Muscle of back (tissue), 11 donors: ENCODE measurements around the gene KRTAP10-4. TPM values are rescaled to one million over a fixed set of nuclear protein-coding genes. Genes with fewer than 3 reads are reported as not detected.
"Not testable (repeated sequence)": the region's sequence is repeated elsewhere in the genome, so short reads cannot be mapped to it uniquely, and the experiment has no call there.

Experiments used
- DNase-seq, 3 donors: peaks; one replicate each; pipeline versions ENCODE4 v3.0.0 to v3.0.0-alpha.2; 2013
- polyA plus RNA-seq, 10 donors: library from polyadenylated mRNA; unstranded; fragments of 120-200 nt; gene quantifications; one replicate each; pipeline ENCODE4 v1.2.1, GENCODE V29; 2013; ENCODE audit not compliant: insufficient read length in 10 of 10

KRTAP10-4 gene
- polyA plus RNA-seq, 10 donors, result not detected

DNA sequence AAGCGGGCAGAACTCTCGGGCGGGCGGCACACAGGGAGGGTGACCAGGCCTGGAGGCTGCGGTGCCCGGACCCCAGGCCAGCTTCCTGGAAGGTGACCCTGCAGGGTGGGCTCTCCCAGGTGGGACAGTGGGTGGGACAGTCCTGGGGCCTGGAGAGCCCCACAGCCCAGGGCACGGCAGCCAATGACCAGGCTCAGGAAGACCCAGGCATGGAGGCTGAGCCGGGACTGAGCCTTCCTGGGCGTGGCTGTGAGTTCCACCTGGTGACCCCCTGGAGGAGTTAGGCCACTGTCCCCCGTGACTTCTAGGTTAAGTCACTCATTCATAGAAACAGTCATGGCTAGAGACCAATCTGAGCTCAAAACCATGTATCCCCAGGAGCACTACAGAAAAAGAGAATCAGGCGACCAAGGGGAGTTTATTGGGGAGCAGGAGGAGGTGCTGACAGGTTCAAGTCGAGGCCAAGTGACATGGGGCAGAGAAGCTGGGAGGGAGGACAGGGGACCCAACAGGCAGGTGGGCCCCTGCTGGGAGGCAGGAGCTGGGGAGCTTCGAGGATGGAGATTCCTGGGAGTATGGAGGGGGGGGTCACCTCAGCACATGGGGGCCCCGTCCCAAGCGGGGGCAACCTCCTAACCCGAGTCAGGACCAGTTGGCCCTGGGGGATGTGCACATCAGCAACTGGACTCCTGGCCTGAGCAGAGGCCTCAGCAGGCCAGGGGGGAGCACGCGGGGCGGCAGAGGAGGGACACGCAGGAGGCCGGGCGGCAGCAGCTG, 5.7 kb downstream of the KRTAP10-4 start:
- DNase-seq, result no peak

DNA sequence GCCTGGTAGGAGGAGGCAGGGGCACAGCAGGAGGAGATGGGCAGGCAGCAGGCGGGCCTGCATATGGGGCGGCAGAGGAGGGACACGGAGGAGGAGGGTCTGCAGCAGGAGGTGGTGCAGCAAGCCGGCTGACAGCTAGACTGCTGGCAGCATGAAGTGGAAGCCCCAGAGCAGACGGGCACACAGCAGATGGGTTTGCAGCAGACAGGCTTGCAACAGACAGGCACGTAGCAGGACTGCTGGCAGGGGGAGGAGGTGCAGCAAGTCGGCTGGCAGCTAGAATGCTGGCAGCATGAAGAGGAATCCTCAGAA, 6.3 kb downstream of the KRTAP10-4 start:
- no peak for DNase-seq

DNA sequence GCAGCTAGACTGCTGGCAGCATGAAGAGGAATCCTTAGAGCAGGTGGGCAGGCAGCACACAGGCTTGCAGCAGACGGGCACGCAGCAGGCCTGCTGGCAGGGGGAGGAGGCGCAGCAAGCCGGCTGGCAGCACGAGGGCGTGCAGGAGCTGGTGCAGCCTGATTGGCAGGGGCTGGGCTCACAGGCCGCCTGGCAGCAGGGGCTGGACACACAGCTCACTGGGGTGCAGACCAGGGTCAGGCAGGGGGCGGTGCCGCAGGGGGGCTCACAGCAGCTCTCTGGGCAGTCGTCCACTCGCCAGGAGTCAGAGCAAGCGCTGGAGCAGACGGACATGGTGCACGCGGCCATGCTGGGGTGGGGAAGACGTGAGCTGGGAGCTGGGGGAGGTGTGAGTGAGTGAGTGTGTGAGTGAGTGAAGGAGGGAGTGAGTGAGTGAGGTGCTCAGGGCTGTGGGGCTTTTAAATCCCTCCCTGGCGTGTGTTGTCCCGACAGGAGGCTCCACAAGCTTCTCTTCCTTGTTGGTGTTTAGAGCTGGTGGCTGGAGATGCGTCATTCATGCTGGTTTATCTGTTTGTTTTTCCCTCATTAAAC, 6.8 kb downstream of the KRTAP10-4 start, which contains the start of gene KRTAP10-5:
Gene KRTAP10-5, minus strand, starts transcription at position 374 of the 591 bp plus-strand sequence. Its CDS starts 26 bp downstream, at position 348.
- not testable (repeated sequence) for DNase-seq

DNA sequence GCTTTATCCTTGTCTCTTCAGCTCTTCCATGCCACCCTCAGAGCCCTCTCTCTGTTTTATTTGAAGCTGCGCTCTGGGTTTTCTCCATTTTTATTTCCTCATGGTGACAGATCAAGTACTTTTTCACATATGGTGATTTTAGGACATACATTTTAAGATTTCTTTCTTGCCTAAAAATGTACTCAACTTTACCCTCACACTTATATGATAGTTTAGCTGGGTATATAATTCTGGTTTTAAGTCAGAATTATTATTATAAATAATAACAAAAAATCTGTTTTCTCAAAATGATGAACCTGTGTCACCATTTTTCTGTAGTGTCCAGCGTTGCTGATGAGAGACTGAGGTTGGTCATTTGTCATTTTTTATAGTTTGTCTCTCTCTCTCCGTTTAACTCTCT, 7.6 kb downstream of the KRTAP10-4 start:
- DNase-seq, result no peak

DNA sequence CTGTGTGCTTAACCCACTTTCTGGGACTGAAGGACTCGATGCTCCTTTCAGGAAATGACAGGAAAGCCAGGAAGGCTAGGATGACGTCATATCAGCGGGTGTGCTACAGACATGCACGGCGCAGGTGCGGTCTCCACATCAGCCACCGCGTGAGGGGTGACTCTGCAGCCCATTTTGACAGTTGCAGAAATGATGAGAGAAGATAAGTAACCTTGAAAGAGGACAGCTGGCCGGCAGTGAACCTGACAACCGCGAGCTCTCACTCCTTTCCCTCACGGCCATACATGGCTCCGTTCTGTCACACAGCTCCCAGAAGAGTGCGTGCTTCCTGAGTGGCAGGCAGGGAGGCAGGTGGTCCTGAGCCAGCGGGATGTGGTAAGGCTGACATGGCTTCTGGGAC, 8.5 kb downstream of the KRTAP10-4 start:
- DNase-seq, result no peak

DNA sequence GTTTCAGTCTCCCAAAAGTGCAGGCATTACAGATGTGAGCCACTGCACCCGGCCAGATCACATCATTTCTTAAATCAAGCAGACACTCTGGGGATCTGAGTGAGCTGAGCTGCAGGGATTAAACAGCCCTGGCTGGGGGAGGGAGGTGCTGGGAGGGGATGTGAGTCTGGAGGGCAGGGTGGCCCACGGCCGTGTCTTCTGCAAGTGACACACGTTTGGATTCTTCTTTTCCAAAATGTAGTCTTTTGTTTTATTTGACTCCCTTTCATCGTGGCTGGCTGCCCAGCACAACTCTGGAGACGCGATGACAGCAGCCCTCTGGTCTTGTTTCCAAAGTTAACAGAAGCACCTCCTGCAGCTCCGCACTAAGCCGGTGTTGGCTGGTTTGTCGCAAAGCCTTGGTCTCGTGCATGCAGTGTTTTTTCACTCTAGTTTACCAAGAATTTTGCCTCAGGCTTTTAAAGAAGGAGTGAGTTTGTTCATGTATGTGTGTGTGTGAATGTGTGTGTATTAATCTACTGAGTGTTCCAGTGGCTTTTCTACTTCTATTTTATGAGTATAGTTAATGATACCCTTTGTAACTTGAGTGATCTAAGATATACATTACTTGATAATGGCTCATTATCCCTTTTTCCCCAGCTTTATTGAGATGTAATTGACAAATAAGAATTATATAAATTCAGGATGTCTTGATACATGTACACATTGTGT, 9.7 kb downstream of the KRTAP10-4 start:
- DNase-seq, result peak in 2 of 3 donors; percentile 16 to 50

DNA sequence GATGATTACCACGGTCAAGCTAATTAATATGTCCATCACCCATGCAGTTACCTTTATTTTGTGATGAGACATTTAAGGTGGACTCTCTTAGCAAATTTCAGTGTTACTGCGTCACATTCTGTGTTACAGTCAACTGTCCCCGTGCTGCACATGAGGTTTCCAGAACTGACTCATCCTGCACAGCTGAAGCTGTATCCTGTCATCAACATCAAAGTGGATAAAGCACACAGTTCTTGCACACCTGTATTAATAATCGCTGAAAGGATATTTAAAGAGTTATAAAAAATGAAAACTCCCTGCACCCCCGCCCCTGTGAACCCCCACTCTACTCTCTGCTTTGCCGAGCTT, 10.2 kb downstream of the KRTAP10-4 start:
- no peak for DNase-seq

DNA sequence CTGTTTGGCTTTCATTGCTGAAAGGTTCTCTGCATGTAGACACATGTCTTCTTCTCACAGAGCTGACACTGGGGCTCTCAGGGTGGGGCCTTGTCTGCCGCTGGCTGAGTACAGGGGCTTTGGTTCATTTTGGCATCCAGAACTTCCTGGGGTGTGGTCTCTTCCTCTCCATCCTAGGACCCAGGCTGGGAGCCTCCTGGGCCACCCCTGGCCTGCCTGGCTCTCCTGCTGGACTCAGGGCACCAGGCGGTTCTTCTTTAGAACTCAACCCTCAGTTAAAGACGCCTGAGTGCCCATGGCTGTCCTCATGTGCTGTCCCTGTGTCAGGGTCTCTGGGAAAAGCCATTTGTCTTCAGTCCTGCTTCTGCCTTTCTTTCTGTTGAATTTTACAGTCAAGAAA, 12.4 kb downstream of the KRTAP10-4 start:
- no peak for DNase-seq

DNA sequence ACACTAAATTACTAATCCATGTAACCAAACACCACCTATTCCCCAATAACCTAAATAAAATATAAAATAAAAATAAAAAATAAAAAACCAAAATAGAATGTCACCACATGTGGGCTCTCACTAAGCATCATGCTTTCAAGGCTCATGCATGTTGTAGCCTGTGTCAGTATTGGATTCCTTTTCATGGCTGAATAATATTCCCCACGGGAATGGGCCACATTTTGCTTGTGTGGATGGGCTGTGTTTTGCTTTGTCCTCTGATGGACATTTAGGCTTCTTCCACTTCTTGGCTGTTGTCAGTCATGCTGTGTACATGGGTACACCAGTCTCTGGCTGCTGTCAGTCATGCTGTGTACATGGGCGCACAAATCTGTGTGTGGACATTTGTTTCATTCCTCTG, 15.6 kb downstream of the KRTAP10-4 start:
- no peak for DNase-seq

DNA sequence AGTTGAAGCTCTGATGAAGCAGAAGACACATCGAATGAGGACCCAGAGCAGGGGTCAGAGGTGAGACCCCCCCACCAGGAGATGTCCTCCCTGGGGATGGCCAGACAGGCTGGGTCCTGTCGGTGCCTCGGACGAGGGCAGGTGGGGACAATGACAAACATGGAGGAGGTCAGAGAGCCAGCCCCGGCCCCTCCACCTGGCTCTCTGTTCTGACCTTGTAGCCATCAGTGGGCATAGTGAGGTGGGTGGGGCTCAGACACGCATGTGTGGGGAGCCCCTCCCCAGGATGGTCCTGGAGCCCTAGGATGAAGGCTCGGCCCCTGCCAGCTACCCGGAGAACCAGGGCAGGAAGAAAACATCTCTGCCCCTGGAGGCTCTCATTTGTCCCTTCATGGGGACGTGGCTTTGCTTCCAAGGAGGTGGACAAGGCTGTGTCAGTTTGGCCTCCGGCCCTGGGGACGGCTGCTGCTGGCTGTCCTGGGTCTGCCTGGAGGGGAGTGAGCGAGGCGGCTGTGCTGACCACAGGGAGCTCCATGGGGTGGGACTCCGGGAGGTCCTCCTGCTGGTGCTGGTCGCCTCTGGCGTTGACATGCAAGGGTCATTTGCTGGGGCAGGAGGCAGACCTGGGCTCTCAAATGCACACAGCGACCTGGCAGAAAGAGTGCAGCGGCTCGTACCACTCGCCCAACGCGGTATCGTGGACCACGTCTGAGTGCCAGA, 16.2 kb downstream of the KRTAP10-4 start:
- DNase-seq, result no peak

DNA sequence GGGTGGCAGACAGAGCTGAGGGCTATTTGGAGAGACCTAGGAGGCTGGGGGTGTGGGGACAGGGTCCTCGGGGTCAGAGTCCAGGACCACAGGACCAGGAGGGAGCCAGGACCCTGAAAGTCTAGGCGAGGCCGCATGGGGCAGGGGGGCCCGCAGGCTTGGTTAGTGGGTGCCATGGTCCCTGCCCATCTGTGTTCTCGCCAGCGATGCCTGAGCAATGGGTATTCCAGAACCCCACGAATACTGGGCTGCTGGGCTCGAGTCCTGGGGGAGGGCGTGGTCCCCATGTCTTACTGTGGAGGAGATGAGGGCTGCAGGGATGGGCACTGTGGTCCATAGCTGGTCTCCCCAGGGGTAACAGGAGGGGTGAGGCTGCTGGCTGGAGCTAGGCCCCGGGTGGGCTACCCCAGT, 16.8 kb downstream of the KRTAP10-4 start:
- no peak for DNase-seq

DNA sequence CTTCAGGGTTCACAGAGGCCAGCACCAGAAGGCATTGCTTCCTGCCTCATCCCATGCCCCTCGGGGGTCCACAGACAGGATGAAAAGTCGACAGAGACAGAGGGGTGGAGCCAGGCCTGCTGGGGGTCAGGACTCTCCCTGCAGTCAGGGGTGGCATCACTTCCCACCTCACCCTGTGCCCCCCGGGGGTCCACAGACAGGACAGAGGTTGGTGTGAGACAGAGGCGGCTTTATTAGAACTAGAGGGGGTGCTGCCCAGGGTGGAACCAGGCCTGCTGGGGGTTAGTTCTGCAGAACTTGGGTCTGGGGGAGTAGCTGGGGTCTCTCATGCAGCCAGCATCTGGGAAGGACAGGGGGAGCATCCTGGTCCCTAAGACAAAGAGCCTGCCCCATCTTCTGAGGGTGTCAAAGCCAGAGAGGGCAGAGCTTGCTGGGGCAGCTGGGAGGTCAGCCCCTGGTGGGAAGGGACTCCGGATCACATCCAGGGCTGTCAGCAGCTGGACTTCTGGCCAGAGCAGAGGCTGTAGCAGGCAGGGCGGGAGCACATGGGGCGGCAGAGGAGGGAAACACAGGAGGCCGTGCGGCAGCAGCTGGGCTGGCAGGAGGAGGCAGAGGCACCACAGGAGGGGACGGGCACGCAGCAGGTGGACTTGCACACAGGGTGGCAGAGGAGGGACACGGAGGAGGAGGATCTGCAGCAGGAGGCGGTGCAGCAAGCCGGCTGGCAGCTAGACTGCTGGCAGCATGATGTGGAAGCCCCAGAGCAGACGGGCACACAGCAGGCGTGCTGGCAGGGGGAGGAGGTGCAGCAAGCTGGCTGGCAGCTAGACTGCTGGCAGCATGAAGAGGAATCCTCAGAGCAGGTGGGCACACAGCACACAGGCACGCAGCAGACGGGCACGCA, 17.6 kb downstream of the KRTAP10-4 start:
- not testable (repeated sequence) for DNase-seq

DNA sequence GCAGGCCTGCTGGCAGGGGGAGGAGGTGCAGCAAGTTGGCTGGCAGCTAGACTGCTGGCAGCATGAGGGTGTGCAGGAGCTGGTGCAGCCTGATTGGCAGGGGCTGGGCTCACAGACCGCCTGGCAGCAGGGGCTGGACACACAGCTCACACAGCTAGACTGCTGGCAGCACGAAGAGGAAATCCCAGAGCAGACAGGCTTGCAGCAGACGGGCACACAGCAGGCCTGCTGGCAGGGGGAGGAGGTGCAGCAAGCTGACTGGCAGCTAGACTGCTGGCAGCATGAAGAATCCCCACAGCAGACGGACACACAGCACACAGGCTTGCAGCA, 18.2 kb downstream of the KRTAP10-4 start:
- DNase-seq, result not testable (repeated sequence)

DNA sequence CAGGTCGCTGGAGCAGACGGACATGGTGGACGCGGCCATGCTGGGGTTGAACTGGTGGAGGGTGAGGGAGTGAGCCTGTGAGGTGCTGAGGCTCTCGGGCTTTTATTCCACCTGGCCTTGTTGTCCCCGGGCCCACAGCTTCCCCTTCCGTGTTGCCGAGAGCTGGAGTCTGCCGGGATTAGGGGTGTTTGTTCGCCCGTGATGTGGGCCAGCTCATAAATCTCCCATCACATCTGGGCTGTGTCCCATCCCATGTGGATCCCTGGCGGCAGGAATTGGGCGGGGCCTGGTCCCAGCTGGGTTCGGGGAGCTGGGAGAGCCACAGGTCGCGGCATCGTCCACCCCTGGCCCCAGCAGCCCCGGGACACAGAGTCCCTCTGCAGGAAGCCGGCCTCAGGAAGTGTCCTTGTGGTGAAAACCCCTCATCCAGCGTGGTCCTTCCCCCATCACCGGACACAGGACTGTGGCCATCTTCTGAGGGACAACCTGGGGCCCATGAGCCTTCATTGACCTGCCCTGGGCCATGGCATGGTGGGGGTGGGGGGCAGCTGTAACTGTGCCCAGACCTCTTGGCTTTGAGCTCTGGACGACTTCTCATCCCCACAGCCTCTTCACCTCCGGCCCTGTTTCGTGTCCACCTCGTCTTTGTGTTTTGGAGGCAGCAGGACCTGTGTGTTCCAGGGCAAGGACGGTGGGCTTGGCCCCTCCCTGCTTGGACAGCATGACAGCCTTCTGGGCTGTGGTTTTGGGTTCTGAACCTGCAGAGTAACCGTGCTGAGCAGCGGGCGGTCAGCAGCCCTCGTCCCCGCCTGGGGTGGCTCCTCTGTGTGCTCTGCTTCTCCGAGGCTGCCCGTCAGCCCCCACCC, 19.1 kb downstream of the KRTAP10-4 start, which contains the start of gene KRTAP10-6:
Gene KRTAP10-6, minus strand, starts transcription at position 60 of the 866 bp plus-strand sequence. Its CDS starts 21 bp downstream, at position 39.
- no peak for DNase-seq

DNA sequence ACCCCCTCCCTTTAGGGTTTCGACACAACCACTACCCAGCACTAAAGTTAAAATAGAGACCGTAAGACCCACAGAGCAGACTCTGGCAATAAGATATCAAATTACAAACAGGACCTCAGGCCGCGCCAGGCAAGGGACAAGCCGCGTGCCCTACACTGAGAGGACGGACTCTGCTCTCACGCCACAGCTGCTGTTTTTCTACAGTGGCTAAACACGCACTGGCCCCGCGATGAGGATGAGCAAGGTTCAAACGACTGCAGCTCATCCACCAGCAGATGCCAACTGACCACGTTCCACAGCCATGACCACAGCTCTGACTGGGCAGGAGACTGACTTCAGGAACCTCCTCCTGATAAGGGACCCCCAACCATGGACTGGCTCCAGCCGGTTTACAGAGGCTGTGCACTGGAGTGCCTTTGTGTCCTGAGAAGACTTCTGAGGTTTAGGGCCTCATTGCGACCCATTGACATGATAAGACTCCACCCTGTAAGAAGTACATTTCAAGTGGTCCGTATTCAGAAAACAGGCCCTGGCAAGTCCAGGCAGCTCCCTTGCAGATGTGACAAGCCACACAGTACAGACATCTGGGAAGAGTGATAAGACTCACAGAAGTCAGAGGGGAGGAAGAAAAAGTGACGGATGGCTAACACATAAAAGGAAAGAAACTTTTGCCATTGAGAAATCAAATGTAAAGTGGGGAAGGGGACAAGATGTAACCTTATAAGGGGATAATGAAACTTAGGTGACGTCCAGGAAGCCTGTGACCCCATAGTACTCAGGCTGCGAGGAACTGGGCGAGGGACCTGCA, 20.3 kb downstream of the KRTAP10-4 start:
- DNase-seq, result no peak

DNA sequence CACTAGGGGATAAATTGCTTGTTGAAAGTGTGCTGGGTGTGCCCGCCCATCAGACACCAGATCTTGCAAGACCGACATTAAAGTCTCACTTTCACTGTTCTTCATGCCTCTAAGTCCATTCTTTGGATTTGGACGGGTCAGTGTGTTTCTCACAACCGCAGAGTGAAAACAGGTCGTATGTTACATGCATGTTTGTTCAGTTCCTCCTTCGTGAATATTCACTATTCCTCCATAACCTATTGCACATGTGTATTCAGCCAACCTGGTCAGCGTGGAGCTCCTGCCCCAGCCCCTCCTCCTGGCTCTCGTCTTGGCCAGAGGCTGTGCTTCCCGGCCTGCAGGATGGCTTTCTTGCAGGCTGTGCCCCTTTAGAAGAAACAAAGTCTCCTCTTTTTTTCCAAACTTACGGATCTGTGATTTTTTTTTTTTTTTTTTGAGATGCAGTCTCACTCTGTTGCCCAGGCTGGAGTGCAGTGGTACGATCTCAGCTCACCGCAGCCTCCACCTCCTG, 20.9 kb downstream of the KRTAP10-4 start:
- DNase-seq, result no peak

DNA sequence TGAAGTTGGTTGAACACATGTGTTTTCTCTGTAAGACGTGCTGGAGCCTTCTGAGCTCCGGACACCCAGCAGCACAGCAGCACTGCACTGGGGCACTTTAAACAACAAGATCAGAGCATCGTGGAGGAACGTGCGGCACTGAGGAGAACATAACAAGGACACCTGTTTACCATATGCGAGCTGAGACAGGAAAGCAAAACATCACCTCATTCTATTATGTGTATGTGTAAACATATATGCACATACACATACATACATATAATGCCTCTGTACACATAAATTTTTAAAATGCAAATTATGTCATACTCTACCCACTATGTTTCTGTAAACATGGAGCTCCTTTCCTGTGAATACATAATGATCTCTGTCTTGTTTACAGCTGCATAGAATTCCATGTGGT, 22.0 kb downstream of the KRTAP10-4 start:
- no peak for DNase-seq

DNA sequence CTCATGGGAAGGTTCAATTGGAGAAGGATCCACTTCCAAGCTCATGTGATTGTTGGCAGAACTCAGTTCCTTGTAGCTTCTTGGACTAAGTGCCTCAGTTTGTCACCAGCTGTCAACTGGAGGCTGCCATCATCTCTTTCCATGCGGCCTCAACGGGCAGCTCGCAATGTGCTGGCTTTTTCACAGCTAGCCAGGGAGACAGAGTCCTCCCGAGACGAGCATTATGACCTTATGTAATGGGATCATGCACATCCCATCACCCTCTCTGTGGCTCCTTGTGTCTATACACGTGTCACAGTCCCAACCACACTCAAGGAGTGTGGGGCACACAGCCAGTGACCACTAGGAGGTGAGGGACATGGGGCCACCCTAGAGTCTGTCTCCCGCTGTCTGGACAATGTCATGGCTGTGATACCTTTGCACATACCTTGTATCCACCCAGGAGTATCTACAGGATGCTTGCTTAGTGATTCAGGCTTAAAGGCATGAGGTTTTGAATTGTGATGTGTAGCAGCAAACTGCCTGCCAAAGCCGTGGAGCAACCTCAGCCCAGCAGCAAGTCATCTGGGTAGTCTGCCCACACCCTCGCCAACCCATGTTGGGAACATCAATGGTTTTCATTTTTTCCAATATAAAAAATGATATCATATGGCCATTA, 22.7 kb downstream of the KRTAP10-4 start:
- DNase-seq, result no peak

DNA sequence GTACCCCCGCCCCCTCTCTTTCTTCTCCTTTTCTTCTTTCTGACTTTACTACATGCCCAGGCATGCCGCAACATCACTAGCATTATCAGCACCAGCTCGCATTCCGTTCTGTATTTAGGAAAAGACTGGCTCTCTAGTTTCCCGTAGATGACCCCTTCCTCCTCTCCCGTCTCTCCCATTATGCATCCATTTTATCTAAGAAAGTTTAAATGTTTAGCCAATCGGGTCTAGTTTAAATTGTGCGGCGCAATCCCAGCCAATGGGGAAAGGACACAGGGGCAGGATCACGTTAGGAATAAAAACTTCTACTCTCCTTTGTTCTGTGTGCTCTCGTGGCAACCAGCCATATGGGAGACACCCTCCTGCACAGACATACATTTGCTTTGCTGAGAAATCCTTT, 24.5 kb downstream of the KRTAP10-4 start:
- no peak for DNase-seq
